ACHN (cell line): ENCODE measurements around the gene ABHD16A.

ENCODE experiments used
- DNase-seq: peaks from one replicate; pipeline ENCODE4 v3.0.0-alpha.2; 2015
- in situ Hi-C: cut with HindIII; loops from 2 replicates; pipeline ENCODE4 v1.10.0; 2017; ENCODE audit warnings: low sequenced_read_pairs, low pct_ligation_motif_present, low pct_unique_long_range_greater_than_20kb

The ABHD16A gene

GRCh38 chr6:31702819-31703716, at the start of gene ABHD16A:
Gene ABHD16A, minus strand, starts transcription at chr6:31703324. Its CDS starts 43 bp downstream, at chr6:31703281.
- in situ Hi-C loops: no loop called here
- peak; percentile 97 for DNase-seq

- in situ Hi-C loops: no loop called here
- DNase-seq: peak; percentile 57
Measured at GRCh38 chr6:31752739-31753319, 49.7 kb upstream of the ABHD16A start.

GRCh38 chr6:31750411-31751022, 47.4 kb upstream of the ABHD16A start:
- in situ Hi-C loops: no loop called here
- DNase-seq: peak; percentile 40

- in situ Hi-C loops: no loop called here
- no peak for DNase-seq
Measured at GRCh38 chr6:31749301-31750036, 46.3 kb upstream of the ABHD16A start.

- in situ Hi-C loops: no loop called here
- no peak for DNase-seq
Measured at GRCh38 chr6:31744422-31744821, 41.3 kb upstream of the ABHD16A start.

- no peak for DNase-seq
- in situ Hi-C loops: no loop called here
Measured at GRCh38 chr6:31742894-31743293, 39.8 kb upstream of the ABHD16A start.

GRCh38 chr6:31741815-31742214, 38.7 kb upstream of the ABHD16A start:
- no peak for DNase-seq
- in situ Hi-C loops: no loop called here

- DNase-seq: no peak
- in situ Hi-C loops: no loop called here
Measured at GRCh38 chr6:31740397-31741223, 37.5 kb upstream of the ABHD16A start.

GRCh38 chr6:31739639-31740396, 36.7 kb upstream of the ABHD16A start, which contains the start of gene MSH5:
Gene MSH5, plus strand, starts transcription at chr6:31740005. Its CDS starts 462 bp downstream, at chr6:31740467.
- in situ Hi-C loops: no loop called here
- peak; percentile 99 for DNase-seq

- in situ Hi-C loops: no loop called here
- DNase-seq: peak; percentile 79
Measured at GRCh38 chr6:31737991-31738979, 35.2 kb upstream of the ABHD16A start.

- in situ Hi-C loops: no loop called here
- DNase-seq: no peak
Measured at GRCh38 chr6:31737315-31737990, 34.3 kb upstream of the ABHD16A start.

- no peak for DNase-seq
- in situ Hi-C loops: no loop called here
Measured at GRCh38 chr6:31736768-31737314, 33.7 kb upstream of the ABHD16A start.

GRCh38 chr6:31736021-31736767, 33.1 kb upstream of the ABHD16A start, which contains the start of gene CLIC1:
Gene CLIC1, minus strand, starts transcription at chr6:31736530. Its CDS starts 230 bp downstream, at chr6:31736300.
- in situ Hi-C loops: no loop called here
- DNase-seq: peak; percentile 81

- peak; percentile 56 for DNase-seq
- in situ Hi-C loops: no loop called here
Measured at GRCh38 chr6:31734821-31735406, 31.8 kb upstream of the ABHD16A start.
